Smooth muscle cell (in vitro differentiated cells): ENCODE measurements around the gene ELL. TPM values are rescaled to one million over a fixed set of nuclear protein-coding genes. Genes with fewer than 3 reads are reported as not detected.

ENCODE experiments used
- DNase-seq: peaks from one replicate; lab custom pipeline; 2025; ENCODE audit not compliant: unreplicated experiment; lab: John Stamatoyannopoulos, UW
- H2AFZ ChIP-seq: fragments of 200-600 bp; sonication (generic); 2 replicates; pipeline ENCODE4 v1.6.0; 2016; ENCODE audit warnings: antibody characterized with exemption, low read depth, mild to moderate bottlenecking
- H3F3A ChIP-seq: fragments of 200-600 bp; sonication (generic); 2 replicates; pipeline ENCODE4 v1.6.0; 2017; ENCODE audit warnings: antibody characterized with exemption, low read depth
- H3K27ac ChIP-seq: fragments of 200-600 bp; sonication (generic); 2 replicates; pipeline ENCODE4 v1.5.1; 2016; ENCODE audit warnings: low read depth, mild to moderate bottlenecking
- H3K27me3 ChIP-seq: fragments of 200-600 bp; sonication (generic); 2 replicates; pipeline ENCODE4 v1.6.1; 2016; ENCODE audit warnings: low read depth, mild to moderate bottlenecking
- H3K36me3 ChIP-seq: fragments of 200-600 bp; sonication (generic); 2 replicates; pipeline ENCODE4 v1.5.1; 2016; ENCODE audit warnings: low read depth
- H3K4me1 ChIP-seq: fragments of 200-600 bp; sonication (generic); 2 replicates; pipeline ENCODE4 v1.5.1; 2016; ENCODE audit warnings: low read depth
- H3K4me2 ChIP-seq: fragments of 200-600 bp; sonication (generic); 2 replicates; pipeline ENCODE4 v1.6.0; 2016; ENCODE audit warnings: mild to moderate bottlenecking
- H3K4me3 ChIP-seq: fragments of 200-600 bp; sonication (generic); 2 replicates; pipeline ENCODE4 v1.5.1; 2016; ENCODE audit warnings: mild to moderate bottlenecking
- H3K79me2 ChIP-seq: fragments of 200-600 bp; sonication (generic); 2 replicates; pipeline ENCODE4 v1.6.0; 2016; ENCODE audit warnings: low read depth, mild to moderate bottlenecking
- H3K9ac ChIP-seq: fragments of 200-600 bp; sonication (generic); 2 replicates; pipeline ENCODE4 v1.6.0; 2016; ENCODE audit warnings: low read depth
- H3K9me3 ChIP-seq: fragments of 200-600 bp; sonication (generic); replicated peaks from 2 replicates; pipeline ENCODE4 v1.5.1; 2016; ENCODE audit warnings: low read depth
- H4K20me1 ChIP-seq: fragments of 200-600 bp; sonication (generic); 2 replicates; pipeline ENCODE4 v1.6.0; 2016; ENCODE audit warnings: low read depth
- CTCF ChIP-seq: fragments of 200-600 bp; sonication (generic); IDR thresholded peaks from 2 replicates; pipeline ENCODE4 v1.5.1; 2017; ENCODE audit warnings: borderline replicate concordance, mild to moderate bottlenecking, antibody characterized with exemption; ENCODE audit not compliant: insufficient read depth, poor library complexity, severe bottlenecking
- WGBS: methylation state at CpG from one replicate; pipeline ENCODE4 v1.1.7; 2016; ENCODE audit warnings: low lambda C conversion rate; 5-methylcytosine and 5-hydroxymethylcytosine counted together
- polyA plus RNA-seq: library from polyadenylated mRNA; unstranded; fragments of >200 nt; fragmentation: Nextera tagmentation; extraction: Ambion mirVana; gene quantifications from 2 replicates; pipeline ENCODE4 v1.2.1, GENCODE V29; 2016
- total RNA-seq: library from RNA; depleted of rRNA; stranded (reverse); fragments of >200 nt; gene quantifications from 2 replicates; pipeline ENCODE4 v1.2.3, GENCODE V29; 2014

Gene ELL
- total and polyA plus RNA-seq, 2 experiments from 2014 or later = 12.8 to 15.2 TPM

DNA sequence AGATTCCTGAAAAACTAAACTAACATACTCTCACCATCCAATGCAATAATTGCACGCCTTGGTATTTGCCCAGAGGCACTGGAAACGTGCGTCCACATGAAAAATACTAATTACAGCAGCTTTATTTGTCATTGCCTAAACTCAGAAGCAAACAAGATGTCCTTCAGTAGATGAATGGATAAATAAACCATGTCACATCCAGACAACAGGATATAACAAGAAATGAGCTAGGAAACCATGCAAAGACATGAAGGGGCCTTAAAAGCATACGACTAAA lies 25.0 kb downstream of the ELL start:
- peaks cover 4% of the 10 kb centered on the region for H3F3A ChIP-seq
- H3K9ac ChIP-seq = no peak overlapping the region
- H3K27ac ChIP-seq = peak overlapping the region; percentile 62
- TF ChIP-seq CTCF = no peak
- WGBS = 89% methylated on average over 4 of the region's 4 CpGs
- H3K4me1 ChIP-seq = peaks cover 8% of the 10 kb centered on the region
- no peak overlapping the region for H3K4me3 ChIP-seq
- no peak overlapping the region for H2AFZ ChIP-seq
- H4K20me1 ChIP-seq = peaks cover 100% of the 10 kb centered on the region
- peaks cover 100% of the 10 kb centered on the region for H3K79me2 ChIP-seq
- H3K9me3 ChIP-seq = no peaks in the 10 kb centered on the region
- H3K36me3 ChIP-seq = no peaks in the 10 kb centered on the region
- DNase-seq = no peak
- H3K4me2 ChIP-seq = peak overlapping the region; percentile 47
- H3K27me3 ChIP-seq = no peaks in the 10 kb centered on the region

GRCh38 chr19:18496167-18496979 lies 25.5 kb downstream of the ELL start:
- peak overlapping the region; percentile 47 for H3K4me2 ChIP-seq
- 66% methylated on average over 11 of the region's 11 CpGs for WGBS
- DNase-seq = no peak
- H3K4me1 ChIP-seq = peaks cover 8% of the 10 kb centered on the region
- H3F3A ChIP-seq = peaks cover 4% of the 10 kb centered on the region
- H3K9me3 ChIP-seq = no peaks in the 10 kb centered on the region
- no peak overlapping the region for H3K9ac ChIP-seq
- H3K27me3 ChIP-seq = no peaks in the 10 kb centered on the region
- TF ChIP-seq CTCF = no peak
- H3K4me3 ChIP-seq = no peak overlapping the region
- peak overlapping the region; percentile 62 for H3K27ac ChIP-seq
- peaks cover 100% of the 10 kb centered on the region for H4K20me1 ChIP-seq
- peaks cover 100% of the 10 kb centered on the region for H3K79me2 ChIP-seq
- H3K36me3 ChIP-seq = no peaks in the 10 kb centered on the region
- H2AFZ ChIP-seq = no peak overlapping the region

- Histone ChIP-seq H2AFZ (no peak overlapping the region), H3K79me2 (peaks cover 100% of the 10 kb centered on the region), H3K9ac (no peak overlapping the region), H3K27me3 (no peaks in the 10 kb centered on the region), H3F3A (peaks cover 4% of the 10 kb centered on the region), H3K36me3 (no peaks in the 10 kb centered on the region), H4K20me1 (peaks cover 100% of the 10 kb centered on the region), H3K27ac (peak overlapping the region; percentile 62), H3K4me1 (peaks cover 8% of the 10 kb centered on the region), H3K4me2 (peak overlapping the region; percentile 47), H3K4me3 (no peak overlapping the region), H3K9me3 (no peaks in the 10 kb centered on the region)
- WGBS = 76% methylated on average over 14 of the region's 14 CpGs
- no peak for TF ChIP-seq CTCF
- DNase-seq = no peak
These were observed 26.5 kb downstream of the ELL start for GRCh38 chr19:18495204-18495911.
